ENCODE measurements around the gene ASCL4. TPM values are rescaled to one million over a fixed set of nuclear protein-coding genes. Genes with fewer than 3 reads are reported as not detected.

The ASCL4 gene
- polyA plus RNA-seq, 2 of the 4 experiments (the other 2 are of a cell fraction): not detected

- H3K4me1 ChIP-seq: no peaks in the 10 kb centered on the region
- WGBS (ENCODE audit: missing lambda C conversion rate): 46% methylated on average over 6 of the region's 6 CpGs
- H3K9me3 ChIP-seq: no peaks in the 10 kb centered on the region
- TF ChIP-seq, protein P1, sequence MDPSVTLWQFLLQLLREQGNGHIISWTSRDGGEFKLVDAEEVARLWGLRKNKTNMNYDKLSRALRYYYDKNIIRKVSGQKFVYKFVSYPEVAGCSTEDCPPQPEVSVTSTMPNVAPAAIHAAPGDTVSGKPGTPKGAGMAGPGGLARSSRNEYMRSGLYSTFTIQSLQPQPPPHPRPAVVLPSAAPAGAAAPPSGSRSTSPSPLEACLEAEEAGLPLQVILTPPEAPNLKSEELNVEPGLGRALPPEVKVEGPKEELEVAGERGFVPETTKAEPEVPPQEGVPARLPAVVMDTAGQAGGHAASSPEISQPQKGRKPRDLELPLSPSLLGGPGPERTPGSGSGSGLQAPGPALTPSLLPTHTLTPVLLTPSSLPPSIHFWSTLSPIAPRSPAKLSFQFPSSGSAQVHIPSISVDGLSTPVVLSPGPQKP (IDR thresholded peaks at IDR 0.05; ENCODE audit: low read depth, low read length): no peak
- TF ChIP-seq HOXB13 (CRISPR knock-in tag; IDR thresholded peaks at IDR 0.05; ENCODE audit: low read depth) (no peak), FOXS1 (CRISPR knock-in tag; IDR thresholded peaks at IDR 0.05) (no peak), ATOH8 (CRISPR knock-in tag; IDR thresholded peaks at IDR 0.05; ENCODE audit: low read depth) (no peak), PHF8 (IDR thresholded peaks at IDR 0.05; ENCODE audit: borderline replicate concordance, low read depth) (no peak), MAFK (IDR thresholded peaks at IDR 0.05; ENCODE audit: partially characterized antibody) (no peak), PBX3 (IDR thresholded peaks at IDR 0.05) (no peak), NR3C1 (IDR thresholded peaks at IDR 0.05) (no peak), POLR2AphosphoS2 (conservative IDR thresholded peaks at IDR 0.05; ENCODE audit: low read length) (no peak), CHD2 (IDR thresholded peaks at IDR 0.05; ENCODE audit: low read length, partially characterized antibody) (no peak), CBX8 (IDR thresholded peaks at IDR 0.05) (no peak), EHF (CRISPR knock-in tag; IDR thresholded peaks at IDR 0.05) (no peak), HDAC2 (IDR thresholded peaks at IDR 0.05) (no peak), ZFP36 (IDR thresholded peaks at IDR 0.05; ENCODE audit: borderline replicate concordance, partially characterized antibody) (no peak), REST (IDR thresholded peaks at IDR 0.05) (no peak), CEBPB (IDR thresholded peaks at IDR 0.05) (no peak)
- TF ChIP-seq, protein P2, sequence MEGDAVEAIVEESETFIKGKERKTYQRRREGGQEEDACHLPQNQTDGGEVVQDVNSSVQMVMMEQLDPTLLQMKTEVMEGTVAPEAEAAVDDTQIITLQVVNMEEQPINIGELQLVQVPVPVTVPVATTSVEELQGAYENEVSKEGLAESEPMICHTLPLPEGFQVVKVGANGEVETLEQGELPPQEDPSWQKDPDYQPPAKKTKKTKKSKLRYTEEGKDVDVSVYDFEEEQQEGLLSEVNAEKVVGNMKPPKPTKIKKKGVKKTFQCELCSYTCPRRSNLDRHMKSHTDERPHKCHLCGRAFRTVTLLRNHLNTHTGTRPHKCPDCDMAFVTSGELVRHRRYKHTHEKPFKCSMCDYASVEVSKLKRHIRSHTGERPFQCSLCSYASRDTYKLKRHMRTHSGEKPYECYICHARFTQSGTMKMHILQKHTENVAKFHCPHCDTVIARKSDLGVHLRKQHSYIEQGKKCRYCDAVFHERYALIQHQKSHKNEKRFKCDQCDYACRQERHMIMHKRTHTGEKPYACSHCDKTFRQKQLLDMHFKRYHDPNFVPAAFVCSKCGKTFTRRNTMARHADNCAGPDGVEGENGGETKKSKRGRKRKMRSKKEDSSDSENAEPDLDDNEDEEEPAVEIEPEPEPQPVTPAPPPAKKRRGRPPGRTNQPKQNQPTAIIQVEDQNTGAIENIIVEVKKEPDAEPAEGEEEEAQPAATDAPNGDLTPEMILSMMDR (IDR thresholded peaks at IDR 0.05): no peak
- TF ChIP-seq, protein P3, sequence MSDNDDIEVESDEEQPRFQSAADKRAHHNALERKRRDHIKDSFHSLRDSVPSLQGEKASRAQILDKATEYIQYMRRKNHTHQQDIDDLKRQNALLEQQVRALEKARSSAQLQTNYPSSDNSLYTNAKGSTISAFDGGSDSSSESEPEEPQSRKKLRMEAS (IDR thresholded peaks at IDR 0.05): no peak
- TF ChIP-seq, protein P4, sequence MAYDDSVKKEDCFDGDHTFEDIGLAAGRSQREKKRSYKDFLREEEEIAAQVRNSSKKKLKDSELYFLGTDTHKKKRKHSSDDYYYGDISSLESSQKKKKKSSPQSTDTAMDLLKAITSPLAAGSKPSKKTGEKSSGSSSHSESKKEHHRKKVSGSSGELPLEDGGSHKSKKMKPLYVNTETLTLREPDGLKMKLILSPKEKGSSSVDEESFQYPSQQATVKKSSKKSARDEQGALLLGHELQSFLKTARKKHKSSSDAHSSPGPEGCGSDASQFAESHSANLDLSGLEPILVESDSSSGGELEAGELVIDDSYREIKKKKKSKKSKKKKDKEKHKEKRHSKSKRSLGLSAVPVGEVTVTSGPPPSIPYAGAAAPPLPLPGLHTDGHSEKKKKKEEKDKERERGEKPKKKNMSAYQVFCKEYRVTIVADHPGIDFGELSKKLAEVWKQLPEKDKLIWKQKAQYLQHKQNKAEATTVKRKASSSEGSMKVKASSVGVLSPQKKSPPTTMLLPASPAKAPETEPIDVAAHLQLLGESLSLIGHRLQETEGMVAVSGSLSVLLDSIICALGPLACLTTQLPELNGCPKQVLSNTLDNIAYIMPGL (CRISPR knock-in tag; IDR thresholded peaks at IDR 0.05; ENCODE audit: borderline replicate concordance): no peak
- POLR2A ChIA-PET: no interaction called here
- no peak for DNase-seq (ENCODE audit: low read depth in 1 of 2, low spot score in 1 of 2)
- CTCF ChIA-PET: no interaction called here
- no peak for ATAC-seq
- no peak overlapping the region for H3K27ac ChIP-seq
- no peak overlapping the region for H3K4me3 ChIP-seq
- FAIRE-seq: peak; percentile 43
- H3K4me2 ChIP-seq: no peak overlapping the region
These were observed 9.2 kb downstream of the ASCL4 start for GRCh38 chr12:107783406-107784376.
